ENCODE results near the gene UBXN6.

The UBXN6 gene

GRCh38 chr19:4455719-4456475 is 1.7 kb downstream of the UBXN6 start:
- no peak for DNase-seq

DNA sequence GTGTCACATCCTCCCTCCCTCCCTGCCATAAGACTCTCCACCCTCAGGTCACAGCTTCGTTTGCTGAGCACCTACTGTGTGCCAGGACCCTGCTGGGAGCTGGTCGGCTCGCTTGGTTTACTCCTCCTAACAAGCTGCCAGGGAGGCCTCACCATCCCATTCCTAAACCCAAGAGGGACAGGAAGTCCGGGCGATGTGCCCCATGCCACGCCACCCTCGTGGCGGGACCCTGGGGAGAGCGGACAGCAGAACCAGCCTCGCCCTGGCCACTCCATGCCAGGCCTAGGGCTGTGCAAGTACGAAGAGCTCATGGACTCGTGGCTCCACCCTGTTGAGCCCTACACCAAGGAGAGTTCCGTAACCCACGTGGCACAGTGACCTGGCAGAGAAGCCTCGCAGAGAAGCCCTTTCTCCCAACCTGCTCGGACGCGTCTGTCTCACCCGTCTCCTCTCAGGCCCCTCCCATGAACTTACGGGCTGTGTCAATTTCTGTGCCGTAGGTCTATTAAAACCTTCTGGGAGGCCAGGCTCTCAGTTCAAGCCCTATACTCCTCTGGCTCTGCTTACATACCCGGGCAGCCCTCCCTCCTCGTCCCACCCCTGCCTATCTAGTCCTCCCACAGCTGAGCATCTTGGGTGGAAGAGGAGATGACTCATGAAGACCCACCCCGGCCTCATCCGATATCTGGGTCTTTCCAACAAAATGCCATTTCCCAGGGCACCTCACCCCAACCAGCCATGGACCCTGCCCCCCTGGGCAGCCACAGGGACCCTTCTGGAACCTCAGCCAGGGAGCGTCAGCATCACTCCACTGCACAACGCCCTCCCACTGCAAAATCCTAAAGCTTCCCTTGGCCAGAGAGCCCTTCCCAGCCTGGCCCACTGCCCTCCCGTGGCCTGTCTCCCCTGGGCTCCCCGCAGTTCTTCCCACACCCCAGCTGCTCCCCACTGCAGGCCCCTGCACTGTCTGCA is 2.6 kb downstream of the UBXN6 start:
- no peak for DNase-seq

- no peak for DNase-seq
Measured at GRCh38 chr19:4453232-4454179, 4.1 kb downstream of the UBXN6 start.

GRCh38 chr19:4452230-4452990 is 5.2 kb downstream of the UBXN6 start:
- no peak for DNase-seq

DNA sequence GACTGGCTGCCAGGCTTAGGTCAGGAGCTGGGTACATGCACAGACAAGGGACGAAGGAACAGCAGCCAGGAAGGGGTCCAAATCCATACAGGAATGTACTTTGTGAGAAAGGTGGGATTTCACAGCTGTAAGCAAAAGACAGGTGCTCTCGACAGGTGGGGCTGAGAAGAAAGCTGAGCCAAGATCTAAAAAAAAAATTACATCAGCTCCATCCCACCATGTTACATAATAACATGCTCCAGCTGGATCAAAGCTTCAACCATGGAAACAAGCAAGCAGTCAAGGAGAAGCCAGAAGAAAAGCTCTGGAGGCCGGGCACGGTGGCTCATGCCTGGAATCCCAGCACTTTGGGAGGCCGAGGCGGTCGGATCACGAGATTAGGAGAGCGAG is 8.0 kb downstream of the UBXN6 start:
- no peak for DNase-seq

DNA sequence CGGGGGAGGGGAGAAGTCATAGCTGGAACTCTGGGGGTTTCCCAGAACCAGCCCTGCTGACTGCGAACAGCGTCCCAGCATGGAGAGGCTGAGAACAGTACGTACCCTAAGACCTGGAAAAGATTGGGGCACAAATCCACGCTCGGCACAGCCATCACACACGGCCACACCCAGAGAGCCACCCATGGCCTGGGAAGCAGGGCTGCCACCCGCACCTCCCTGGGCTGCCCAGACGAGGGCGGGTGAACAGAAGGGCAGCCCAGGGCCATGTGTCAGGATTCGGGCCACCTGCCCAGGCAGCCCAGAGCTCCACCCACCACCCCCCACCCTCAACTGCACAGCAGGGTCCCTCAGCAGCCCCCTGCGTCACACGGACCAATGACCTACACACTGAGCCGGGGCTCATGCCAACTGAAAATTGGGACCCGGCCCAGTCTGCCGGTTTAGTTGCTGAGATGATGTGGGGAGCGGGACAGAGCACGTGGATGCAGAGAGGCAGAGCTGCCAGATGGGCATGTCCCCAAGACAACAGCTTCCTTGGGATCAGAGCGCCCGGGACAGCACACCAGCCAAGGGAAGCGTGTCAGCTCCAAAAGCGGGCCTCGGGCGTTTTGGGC is 8.5 kb downstream of the UBXN6 start:
- no peak for DNase-seq

DNA sequence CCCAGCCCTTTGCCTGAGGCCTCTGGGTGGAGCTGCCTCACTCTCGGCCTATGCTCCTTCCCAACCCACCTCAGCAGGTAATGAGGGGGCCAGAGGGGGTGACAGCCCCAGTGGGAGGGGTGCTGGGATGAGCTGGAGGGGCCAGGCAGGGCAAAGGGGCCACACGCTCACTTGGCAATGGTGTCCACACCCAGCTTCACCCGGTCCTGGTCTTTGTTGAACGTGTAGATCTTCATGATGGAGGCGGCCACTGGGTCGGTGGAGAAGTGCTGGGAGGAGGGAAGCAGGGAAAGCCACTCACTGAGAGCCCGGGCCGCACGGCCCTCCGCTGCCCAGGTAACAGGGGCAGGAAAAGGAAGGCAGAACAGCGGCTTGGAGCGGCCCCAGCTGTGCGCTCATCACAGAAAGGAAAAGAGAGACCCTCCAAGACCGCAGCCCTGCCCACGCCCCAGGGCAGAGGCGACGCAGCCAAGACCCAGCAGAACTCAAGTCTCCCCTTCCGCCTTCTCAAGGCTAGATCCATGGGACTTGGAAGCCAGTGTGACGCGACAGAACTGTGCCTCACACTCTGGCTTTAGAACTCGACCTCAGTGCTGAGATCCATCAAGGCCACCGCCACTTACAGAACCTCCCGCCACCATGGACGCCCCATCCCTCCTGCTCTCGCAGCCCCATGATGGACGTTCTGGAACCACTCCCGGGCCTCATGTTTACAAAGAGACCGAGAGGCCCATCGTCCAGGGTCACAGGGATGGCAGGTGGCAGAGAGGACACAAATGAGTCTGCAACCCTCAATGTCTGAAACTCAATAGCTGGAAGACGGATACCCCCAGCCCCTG is 9.2 kb downstream of the UBXN6 start:
- DNase-seq: no peak

GRCh38 chr19:4447327-4448146 is 10.1 kb downstream of the UBXN6 start:
- no peak for DNase-seq

- no peak for DNase-seq
Measured at GRCh38 chr19:4446704-4447200, 10.8 kb downstream of the UBXN6 start.

DNA sequence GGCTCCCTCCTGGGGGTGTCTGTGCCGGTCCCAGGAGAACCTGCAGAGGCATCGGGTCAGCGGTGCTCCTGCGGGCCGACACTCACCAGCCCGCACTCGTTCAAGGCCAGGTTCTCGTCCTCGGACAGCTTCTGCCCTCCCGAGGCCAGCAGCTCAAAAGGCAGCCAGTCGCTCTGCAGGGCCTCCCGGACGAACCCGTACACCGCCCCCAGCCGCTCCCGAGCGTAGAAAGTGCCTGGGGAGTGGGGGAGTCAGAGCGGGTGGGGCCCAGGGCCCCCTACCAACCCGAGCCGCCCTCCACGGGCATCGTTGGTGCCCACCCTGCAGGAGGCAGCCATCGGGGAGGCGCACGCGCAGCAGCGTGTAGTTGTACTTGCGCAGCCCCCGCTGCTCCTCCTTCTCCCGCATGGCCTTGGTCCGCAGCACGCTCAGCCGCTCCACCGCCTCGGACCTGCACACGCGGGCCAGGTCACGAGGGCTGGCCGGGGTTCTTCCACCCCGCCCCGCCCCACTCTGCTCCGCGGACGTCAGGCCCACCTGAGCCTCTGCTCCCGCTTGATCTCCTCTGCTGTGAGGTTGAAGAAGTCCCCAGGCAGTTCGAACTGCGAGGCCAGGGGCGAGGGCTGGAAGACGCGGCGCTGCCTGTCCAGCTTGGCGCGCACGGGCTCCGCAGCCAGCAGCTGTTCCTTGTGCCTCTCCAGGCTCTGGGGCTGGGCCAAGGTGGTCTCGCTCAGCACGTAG is 11.5 kb downstream of the UBXN6 start:
- no peak for DNase-seq

- DNase-seq: no peak
Measured at GRCh38 chr19:4444765-4445741, 12.5 kb downstream of the UBXN6 start.

- DNase-seq: no peak
Measured at GRCh38 chr19:4443966-4444764, 13.4 kb downstream of the UBXN6 start.

GRCh38 chr19:4443188-4443587 is 14.4 kb downstream of the UBXN6 start:
- no peak for DNase-seq

- DNase-seq: no peak
Measured at GRCh38 chr19:4442819-4443146, 14.8 kb downstream of the UBXN6 start.

- DNase-seq: no peak
Measured at GRCh38 chr19:4441994-4442818, 15.4 kb downstream of the UBXN6 start.

DNA sequence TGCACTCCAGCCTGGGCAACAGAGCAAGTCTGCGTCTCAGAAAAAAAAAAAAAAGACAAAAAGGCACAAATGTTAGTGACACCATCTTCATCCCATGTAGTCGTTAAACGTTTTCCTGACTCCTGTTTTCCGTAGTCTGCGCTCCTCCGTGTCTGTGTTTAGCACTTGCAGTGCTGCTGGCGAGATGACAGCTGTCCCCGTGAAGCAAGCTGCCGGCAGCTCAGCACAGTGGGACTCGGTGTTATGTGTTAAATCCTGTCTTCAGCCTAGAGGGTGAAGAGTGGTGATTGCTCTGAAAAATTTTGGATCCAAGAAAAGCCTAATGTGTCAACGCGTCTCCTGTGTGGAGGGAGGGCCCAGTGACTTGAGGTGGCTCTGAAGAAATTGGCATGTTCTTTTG is 18.4 kb downstream of the UBXN6 start:
- no peak for DNase-seq
